Measurements from ENCODE around the gene PCP4L1. TPM values are rescaled to one million over a fixed set of nuclear protein-coding genes. Genes with fewer than 3 reads are reported as not detected.

Gene PCP4L1
- total RNA-seq, 1 experiment from 2014 or later, result not detected

DNA sequence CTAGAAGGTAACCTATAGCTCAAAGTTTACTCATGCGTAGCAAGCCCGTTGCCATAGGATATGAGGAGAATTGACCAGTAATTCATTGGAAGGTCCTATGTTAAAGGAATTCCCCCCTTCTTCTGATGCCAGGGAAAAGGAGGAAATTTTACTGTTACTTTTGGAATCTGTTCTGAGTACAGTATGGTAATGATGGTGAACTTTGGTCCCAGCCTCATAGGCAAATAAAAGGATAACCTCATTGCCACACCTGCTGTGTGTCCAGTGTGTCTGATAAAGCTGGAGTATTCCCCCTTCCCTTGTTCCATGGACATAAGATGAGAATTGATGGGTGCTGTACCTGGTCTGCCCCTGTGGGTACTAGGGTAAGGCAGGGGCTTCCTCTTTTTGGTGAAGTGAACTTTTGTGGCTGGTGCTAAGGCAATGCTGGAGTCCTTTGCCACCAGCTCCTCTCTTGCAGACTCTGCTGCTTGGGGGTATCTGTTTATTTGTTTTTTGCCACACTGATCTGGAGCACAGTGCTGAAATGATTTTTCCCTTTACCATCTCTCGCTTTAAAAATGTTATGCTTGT lies 29.0 kb downstream of the PCP4L1 start:
- DNase-seq, result no peak
- TF ChIP-seq, protein P1, sequence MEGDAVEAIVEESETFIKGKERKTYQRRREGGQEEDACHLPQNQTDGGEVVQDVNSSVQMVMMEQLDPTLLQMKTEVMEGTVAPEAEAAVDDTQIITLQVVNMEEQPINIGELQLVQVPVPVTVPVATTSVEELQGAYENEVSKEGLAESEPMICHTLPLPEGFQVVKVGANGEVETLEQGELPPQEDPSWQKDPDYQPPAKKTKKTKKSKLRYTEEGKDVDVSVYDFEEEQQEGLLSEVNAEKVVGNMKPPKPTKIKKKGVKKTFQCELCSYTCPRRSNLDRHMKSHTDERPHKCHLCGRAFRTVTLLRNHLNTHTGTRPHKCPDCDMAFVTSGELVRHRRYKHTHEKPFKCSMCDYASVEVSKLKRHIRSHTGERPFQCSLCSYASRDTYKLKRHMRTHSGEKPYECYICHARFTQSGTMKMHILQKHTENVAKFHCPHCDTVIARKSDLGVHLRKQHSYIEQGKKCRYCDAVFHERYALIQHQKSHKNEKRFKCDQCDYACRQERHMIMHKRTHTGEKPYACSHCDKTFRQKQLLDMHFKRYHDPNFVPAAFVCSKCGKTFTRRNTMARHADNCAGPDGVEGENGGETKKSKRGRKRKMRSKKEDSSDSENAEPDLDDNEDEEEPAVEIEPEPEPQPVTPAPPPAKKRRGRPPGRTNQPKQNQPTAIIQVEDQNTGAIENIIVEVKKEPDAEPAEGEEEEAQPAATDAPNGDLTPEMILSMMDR (conservative IDR thresholded peaks at IDR 0.05), result no peak
- TF ChIP-seq EZH2 (IDR thresholded peaks at IDR 0.05; ENCODE audit: low read depth), result no peak
- ChIA-PET CTCF (no interaction called here), POLR2A (ENCODE audit: unreplicated experiment) (no interaction called here)
- no peaks in the 10 kb centered on the region for H3K36me3 ChIP-seq (ENCODE audit: low read depth)
- no peak overlapping the region for H3K27ac ChIP-seq
- no peak overlapping the region for H3K4me3 ChIP-seq
- no peak overlapping the region for H3K4me2 ChIP-seq
- no peaks in the 10 kb centered on the region for H4K20me1 ChIP-seq (ENCODE audit: insufficient read depth)
- intact Hi-C loops (cut with micrococcal nuclease; ENCODE audit: unreplicated experiment), result no loop called here
- no peaks in the 10 kb centered on the region for H3K9me2 ChIP-seq (ENCODE audit: insufficient read depth)
- peaks cover 45% of the 10 kb centered on the region for H3K27me3 ChIP-seq (ENCODE audit: insufficient read depth, low read depth)
- H3K79me2 ChIP-seq (ENCODE audit: low read depth), result no peaks in the 10 kb centered on the region
- H3K9me3 ChIP-seq (ENCODE audit: insufficient read depth, low read depth), result no peaks in the 10 kb centered on the region
- H2AFZ ChIP-seq, result no peak overlapping the region
- H3F3A ChIP-seq (ENCODE audit: insufficient read depth, low read depth), result no peaks in the 10 kb centered on the region
- BruUV-seq (replicated peaks), result no TSS peak
- H3K4me1 ChIP-seq (replicated peaks; ENCODE audit: insufficient read depth), result no peaks in the 10 kb centered on the region

DNA sequence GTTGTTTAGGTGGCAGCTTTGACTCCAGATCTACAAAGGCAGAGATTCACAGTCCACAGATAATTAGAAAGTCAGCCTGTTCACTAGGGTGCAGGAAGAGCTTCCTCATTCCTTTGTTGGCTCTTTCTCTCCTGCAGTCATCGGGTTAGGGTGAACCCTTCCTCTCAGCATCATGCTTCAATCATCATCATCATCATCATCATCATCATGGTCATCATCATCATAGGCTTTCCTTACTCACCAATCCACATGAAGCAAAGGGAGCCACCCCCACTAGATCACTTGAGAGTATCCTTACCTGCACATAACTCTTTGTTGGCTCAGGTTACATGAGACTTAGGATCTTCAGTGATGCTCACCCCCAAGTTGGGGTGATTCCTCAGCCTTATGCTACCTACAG lies 32.2 kb downstream of the PCP4L1 start:
- Histone ChIP-seq H3K27me3 (ENCODE audit: insufficient read depth, low read depth) (peaks cover 13% of the 10 kb centered on the region; the same call in 1 of the 2 replicates), H2AFZ (no peak overlapping the region), H3K4me3 (no peak overlapping the region), H3F3A (ENCODE audit: insufficient read depth, low read depth) (no peaks in the 10 kb centered on the region), H3K9me2 (ENCODE audit: insufficient read depth) (no peaks in the 10 kb centered on the region), H3K9me3 (ENCODE audit: insufficient read depth, low read depth) (no peaks in the 10 kb centered on the region), H3K79me2 (ENCODE audit: low read depth) (no peaks in the 10 kb centered on the region), H4K20me1 (ENCODE audit: insufficient read depth) (no peaks in the 10 kb centered on the region), H3K27ac (no peak overlapping the region), H3K36me3 (ENCODE audit: low read depth) (no peaks in the 10 kb centered on the region), H3K4me2 (no peak overlapping the region), H3K4me1 (replicated peaks; ENCODE audit: insufficient read depth) (no peaks in the 10 kb centered on the region)
- BruUV-seq (replicated peaks), result no TSS peak
- DNase-seq, result no peak
- intact Hi-C loops (cut with micrococcal nuclease; ENCODE audit: unreplicated experiment), result loop anchor here (1.0 kb wide), 1 partner anchor 63 kb away; no protein-coding TSS in a partner anchor
- TF ChIP-seq, protein P1 (conservative IDR thresholded peaks at IDR 0.05), result no peak
- TF ChIP-seq EZH2 (IDR thresholded peaks at IDR 0.05; ENCODE audit: low read depth), result no peak
- POLR2A ChIA-PET (ENCODE audit: unreplicated experiment), result no interaction called here
- CTCF ChIA-PET, result interaction anchor here (0.6 to 1.6 kb wide), 7 partner anchors 11 to 450 kb away, joined by 3 to 13 read pairs (median 4); partner anchors contain the start of genes NDUFS2 and TOMM40L

DNA sequence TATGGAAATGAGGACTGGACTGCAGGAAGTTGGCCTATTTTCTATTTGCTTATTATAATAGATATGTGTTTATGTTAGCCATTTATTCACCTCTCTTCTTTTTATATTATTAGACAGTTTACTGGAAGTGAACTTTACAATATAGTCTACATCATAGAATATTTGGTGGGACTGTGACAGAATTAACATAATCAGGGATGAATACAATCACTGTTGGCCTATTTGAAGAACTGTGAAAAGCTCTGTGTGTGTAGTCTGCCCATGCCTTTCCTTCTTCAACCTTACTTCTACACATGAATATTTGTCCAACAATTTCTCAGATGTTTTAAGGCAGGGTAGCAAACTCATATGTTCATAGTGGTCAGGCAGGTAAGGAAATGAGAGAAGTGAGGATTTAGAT lies 38.9 kb downstream of the PCP4L1 start:
- H2AFZ ChIP-seq, result no peak overlapping the region
- ChIA-PET CTCF (no interaction called here), POLR2A (ENCODE audit: unreplicated experiment) (no interaction called here)
- no peak overlapping the region for H3K4me2 ChIP-seq
- H3K4me3 ChIP-seq, result no peak overlapping the region
- TF ChIP-seq, protein P1 (conservative IDR thresholded peaks at IDR 0.05), result no peak
- no peak for TF ChIP-seq EZH2 (IDR thresholded peaks at IDR 0.05; ENCODE audit: low read depth)
- H4K20me1 ChIP-seq (ENCODE audit: insufficient read depth), result no peaks in the 10 kb centered on the region
- H3K4me1 ChIP-seq (replicated peaks; ENCODE audit: insufficient read depth), result no peaks in the 10 kb centered on the region
- no peaks in the 10 kb centered on the region for H3K36me3 ChIP-seq (ENCODE audit: low read depth)
- no peaks in the 10 kb centered on the region for H3K27me3 ChIP-seq (ENCODE audit: insufficient read depth, low read depth)
- no peak overlapping the region for H3K27ac ChIP-seq
- no peaks in the 10 kb centered on the region for H3K79me2 ChIP-seq (ENCODE audit: low read depth)
- no TSS peak for BruUV-seq (replicated peaks)
- intact Hi-C loops (cut with micrococcal nuclease; ENCODE audit: unreplicated experiment), result no loop called here
- H3K9me2 ChIP-seq (ENCODE audit: insufficient read depth), result no peaks in the 10 kb centered on the region
- H3K9me3 ChIP-seq (ENCODE audit: insufficient read depth, low read depth), result no peaks in the 10 kb centered on the region
- H3F3A ChIP-seq (ENCODE audit: insufficient read depth, low read depth), result no peaks in the 10 kb centered on the region
- DNase-seq, result no peak

All from PC-9 (cell line).